Body of pancreas (tissue), 4 donors: ENCODE data around the gene HID1. TPM values are rescaled to one million over a fixed set of nuclear protein-coding genes. Genes with fewer than 3 reads are reported as not detected.

Experiments
- ATAC-seq: fragments of 150-250 bp; one replicate; pipeline ENCODE4 v1.9.1; 2016
- DNase-seq, 4 donors: peaks; one replicate each; pipeline ENCODE4 v3.0.0-alpha.2; 2019
- H3K27ac ChIP-seq, 4 donors: fragments of 200-600 bp; sonication (generic); 1 replicate in 3 of 4; 2 replicates in 1 of 4; pipeline versions ENCODE4 v1.5.1 to v1.6.1; 2016 to 2019; ENCODE audit warnings: mild to moderate bottlenecking in 1 of 4, mixed read lengths in 1 of 4, moderate library complexity in 1 of 4
- H3K27me3 ChIP-seq, 2 donors: fragments of 200-600 bp; sonication (generic); one replicate each; pipeline ENCODE4 v1.6.0; 2016; ENCODE audit warnings: mild to moderate bottlenecking in 1 of 2
- H3K36me3 ChIP-seq, 2 donors: fragments of 200-600 bp; sonication (generic); replicated peaks in 1 of 2; 2 replicates each; pipeline ENCODE4 v1.5.1; 2016; ENCODE audit warnings: low read depth in 2 of 2; ENCODE audit not compliant: insufficient read depth in 1 of 2
- H3K4me1 ChIP-seq: fragments of 200-600 bp; sonication (generic); one replicate; pipeline ENCODE4 v1.6.0; 2016
- H3K4me3 ChIP-seq, 2 donors: fragments of 200-600 bp; sonication (generic); 1 replicate in 1 of 2; 2 replicates in 1 of 2; pipeline ENCODE4 v1.5.1; 2016 to 2019
- H3K9me3 ChIP-seq, 3 donors: fragments of 200-600 bp; sonication (generic); 1 replicate in 2 of 3; 2 replicates in 1 of 3; pipeline ENCODE4 v1.5.1; 2016
- POLR2A ChIP-seq, 3 donors: fragments of 450-650 bp; IDR thresholded peaks; one replicate each; pipeline ENCODE4 v1.6.1; 2016; ENCODE audit warnings: antibody characterized with exemption in 3 of 3, mild to moderate bottlenecking in 2 of 3
- WGBS, 2 donors: methylation state at CpG; one replicate each; pipeline ENCODE4 v1.1.5; 2017; 5-methylcytosine and 5-hydroxymethylcytosine counted together
- intact Hi-C: fragments of 100-400 bp; cut with DNase I; formaldehyde crosslinking; loops from one replicate; pipeline ENCODE4 v1.15.1; 2023
- total RNA-seq, 2 donors: library from RNA; depleted of rRNA; stranded (reverse); fragments of >200 nt; gene quantifications; one replicate each; pipeline ENCODE4 v1.1.0, GENCODE V29; 2016
- TF ChIP-seq, protein P1 (sequence below), 7 experiments: fragments of 450-650 bp in 4 of 7; fragments of 200-600 bp in 3 of 7; sonication (generic) in 3 of 7; IDR thresholded peaks; one replicate each; pipeline ENCODE4 v1.5.1; 2016 to 2019; ENCODE audit warnings: antibody characterized with exemption in 7 of 7

HID1 gene
- total RNA-seq, 2 donors from 2014 or later = 157 to 164 TPM

DNA sequence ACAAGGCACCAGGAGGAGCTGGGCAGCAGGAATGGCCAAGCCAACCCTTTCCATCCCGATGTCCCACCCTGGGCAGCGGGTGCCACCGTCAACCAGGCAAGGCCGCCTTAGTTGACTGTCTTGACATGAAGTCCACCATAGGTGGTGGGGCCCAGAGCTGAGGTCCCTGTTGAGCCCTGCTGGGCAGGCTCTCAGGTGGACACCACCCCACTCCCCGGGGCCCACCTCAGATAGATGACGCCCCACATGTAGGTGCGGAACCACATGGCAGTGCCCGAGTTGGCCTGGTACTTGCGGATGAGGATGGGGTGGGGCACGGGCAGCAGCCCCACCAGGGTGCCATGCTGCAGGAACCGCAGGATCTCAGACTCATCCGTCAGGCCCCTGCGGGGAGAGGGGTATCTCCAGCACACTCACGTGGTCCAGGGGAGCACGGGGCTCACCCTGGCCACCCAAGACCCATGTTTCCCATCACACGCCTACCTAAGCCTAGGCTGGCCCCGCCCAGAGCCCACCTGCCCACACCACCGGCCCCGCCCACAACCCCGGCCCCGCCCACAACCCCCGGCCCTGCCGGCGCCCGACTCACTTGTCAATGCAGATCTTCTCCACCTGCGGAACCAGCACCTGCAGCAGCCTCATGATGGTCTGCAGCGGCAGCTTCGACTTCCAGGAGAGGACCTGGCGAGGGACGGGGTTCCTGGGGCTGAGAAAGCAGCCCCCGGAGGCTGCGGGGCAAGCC is 20.7 kb downstream of the HID1 start:
- 79 to 93% methylated on average over 5 to 31 of the region's 32 CpGs for WGBS, 2 donors
- H3K9me3 ChIP-seq = no peaks in the 10 kb centered on the region
- no peak overlapping the region for H3K4me3 ChIP-seq
- TF ChIP-seq, protein P1, sequence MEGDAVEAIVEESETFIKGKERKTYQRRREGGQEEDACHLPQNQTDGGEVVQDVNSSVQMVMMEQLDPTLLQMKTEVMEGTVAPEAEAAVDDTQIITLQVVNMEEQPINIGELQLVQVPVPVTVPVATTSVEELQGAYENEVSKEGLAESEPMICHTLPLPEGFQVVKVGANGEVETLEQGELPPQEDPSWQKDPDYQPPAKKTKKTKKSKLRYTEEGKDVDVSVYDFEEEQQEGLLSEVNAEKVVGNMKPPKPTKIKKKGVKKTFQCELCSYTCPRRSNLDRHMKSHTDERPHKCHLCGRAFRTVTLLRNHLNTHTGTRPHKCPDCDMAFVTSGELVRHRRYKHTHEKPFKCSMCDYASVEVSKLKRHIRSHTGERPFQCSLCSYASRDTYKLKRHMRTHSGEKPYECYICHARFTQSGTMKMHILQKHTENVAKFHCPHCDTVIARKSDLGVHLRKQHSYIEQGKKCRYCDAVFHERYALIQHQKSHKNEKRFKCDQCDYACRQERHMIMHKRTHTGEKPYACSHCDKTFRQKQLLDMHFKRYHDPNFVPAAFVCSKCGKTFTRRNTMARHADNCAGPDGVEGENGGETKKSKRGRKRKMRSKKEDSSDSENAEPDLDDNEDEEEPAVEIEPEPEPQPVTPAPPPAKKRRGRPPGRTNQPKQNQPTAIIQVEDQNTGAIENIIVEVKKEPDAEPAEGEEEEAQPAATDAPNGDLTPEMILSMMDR (IDR thresholded peaks at IDR 0.05) = no peak
- no peak for TF ChIP-seq POLR2A (IDR thresholded peaks at IDR 0.05)
- intact Hi-C loops = no loop called here
- peaks cover 6 to 22% of the 10 kb centered on the region in 2 donors for H3K36me3 ChIP-seq
- ATAC-seq (no peak), DNase-seq (no peak)
- H3K4me1 ChIP-seq = no peaks in the 10 kb centered on the region
- no peak overlapping the region for H3K27ac ChIP-seq
- H3K27me3 ChIP-seq = no peaks in the 10 kb centered on the region

DNA sequence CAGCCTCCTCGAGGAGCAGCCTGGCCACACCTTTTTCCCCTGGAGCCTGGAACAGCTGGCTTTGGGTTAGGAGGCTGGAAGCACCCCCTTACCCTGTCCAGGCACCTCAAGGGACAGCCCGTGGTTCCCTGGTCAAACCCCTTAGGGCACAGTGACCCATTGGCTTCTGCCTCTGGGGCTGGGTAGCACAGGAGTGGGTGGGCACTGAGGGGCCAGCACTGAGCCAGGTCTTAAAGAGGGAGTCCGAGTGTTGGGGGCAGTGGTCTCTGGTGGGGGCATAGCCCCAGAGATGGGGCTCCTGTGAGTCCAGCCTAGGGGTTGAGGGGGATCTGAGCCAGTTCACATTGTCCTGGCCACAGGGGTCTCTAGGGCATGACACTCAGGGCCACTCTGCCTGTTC is 21.5 kb downstream of the HID1 start:
- intact Hi-C loops = no loop called here
- H3K36me3 ChIP-seq = peaks cover 6 to 20% of the 10 kb centered on the region in 2 donors
- H3K4me3 ChIP-seq = no peak overlapping the region
- no peak for TF ChIP-seq POLR2A (IDR thresholded peaks at IDR 0.05)
- TF ChIP-seq, protein P1 (IDR thresholded peaks at IDR 0.05) = no peak
- no peak for DNase-seq
- H3K9me3 ChIP-seq = no peaks in the 10 kb centered on the region
- H3K27me3 ChIP-seq = no peaks in the 10 kb centered on the region
- WGBS, 2 donors = 64 to 100% methylated on average over 1 to 3 of the region's 3 CpGs
- H3K27ac ChIP-seq = no peak overlapping the region
- ATAC-seq = no peak
- no peaks in the 10 kb centered on the region for H3K4me1 ChIP-seq

DNA sequence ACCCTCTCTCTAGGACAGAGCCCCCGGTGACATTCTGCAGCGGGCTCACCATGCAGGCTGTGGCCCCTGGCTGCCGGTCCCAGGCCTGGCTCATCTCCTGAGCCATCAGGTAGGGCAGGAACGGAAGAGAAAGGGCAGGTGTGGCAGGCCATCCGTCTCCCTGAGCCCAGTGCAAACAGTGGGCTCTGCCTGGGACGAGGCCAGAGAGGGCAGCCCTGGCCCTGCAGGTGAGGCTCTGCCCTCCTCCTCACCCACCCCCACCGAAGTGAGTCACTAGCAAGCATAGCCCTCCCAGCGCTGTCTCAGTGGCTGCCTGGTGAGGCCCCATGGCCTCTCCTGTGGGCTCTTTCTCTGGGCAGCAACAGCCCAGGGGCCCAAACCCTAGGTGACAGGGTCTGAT is 22.4 kb downstream of the HID1 start:
- ATAC-seq (peak; percentile 36), DNase-seq (peak in 3 of 4 donors; percentile 27 to 56 (median 38))
- 36 to 48% methylated on average over 8 of the region's 8 CpGs for WGBS, 2 donors
- Histone ChIP-seq H3K27ac (no peak overlapping the region), H3K27me3 (no peaks in the 10 kb centered on the region), H3K4me3 (no peak overlapping the region), H3K4me1 (no peaks in the 10 kb centered on the region), H3K36me3 (peaks cover 0 to 17% of the 10 kb centered on the region in 2 donors), H3K9me3 (no peaks in the 10 kb centered on the region)
- no peak for TF ChIP-seq POLR2A (IDR thresholded peaks at IDR 0.05)
- TF ChIP-seq, protein P1 (IDR thresholded peaks at IDR 0.05) = no peak
- intact Hi-C loops = no loop called here

DNA sequence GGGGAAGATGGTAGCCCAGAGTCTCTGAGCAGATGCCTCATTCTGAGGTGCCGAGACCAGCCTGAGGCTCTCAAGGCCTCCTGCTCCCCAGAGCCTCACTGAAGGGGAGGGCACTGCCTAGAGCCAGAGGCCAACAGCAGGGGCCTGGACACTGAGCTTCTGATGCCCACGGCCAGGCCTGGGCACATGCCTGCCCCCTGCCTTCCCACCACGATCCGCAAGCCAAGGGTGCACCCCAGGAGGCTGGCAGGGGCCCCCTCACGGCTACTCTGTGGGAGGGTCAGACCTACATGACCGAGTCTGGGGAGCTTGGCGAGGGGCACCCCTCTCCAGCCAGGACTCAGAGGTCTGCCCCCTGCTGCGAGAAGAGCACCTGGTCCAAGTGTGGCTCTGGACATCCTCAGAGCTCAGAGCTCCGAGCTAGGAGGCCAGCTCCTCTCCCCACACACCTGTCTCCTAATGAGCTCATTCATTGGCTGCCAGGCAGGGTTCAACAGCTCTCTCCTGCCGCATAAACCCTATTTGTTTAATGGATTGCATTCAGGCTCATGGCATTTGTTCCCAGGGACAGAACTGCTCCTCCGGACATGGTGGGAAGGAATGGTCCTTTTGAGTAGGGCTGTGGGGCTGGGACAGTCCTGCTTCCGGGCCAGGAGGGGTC is 23.0 kb downstream of the HID1 start:
- TF ChIP-seq, protein P1 (IDR thresholded peaks at IDR 0.05) = no peak
- no peak for TF ChIP-seq POLR2A (IDR thresholded peaks at IDR 0.05)
- DNase-seq = no peak
- H3K4me3 ChIP-seq = no peak overlapping the region
- H3K27ac ChIP-seq = no peak overlapping the region
- H3K9me3 ChIP-seq = no peaks in the 10 kb centered on the region
- 26 to 30% methylated on average over 3 to 12 of the region's 12 CpGs for WGBS, 2 donors
- H3K4me1 ChIP-seq = no peaks in the 10 kb centered on the region
- ATAC-seq = peak; percentile 40
- H3K27me3 ChIP-seq = no peaks in the 10 kb centered on the region
- intact Hi-C loops = no loop called here
- H3K36me3 ChIP-seq = peaks cover 0 to 12% of the 10 kb centered on the region in 2 donors
